Activated T-cell treated with anti-CD3 and anti-CD28 coated beads for 48 hours (primary cell): ENCODE results near the gene DAPK2.
"Not testable (repeated sequence)": the region's sequence is repeated elsewhere in the genome, so short reads cannot be mapped to it uniquely, and the experiment has no call there.

ENCODE experiments used
- DNase-seq: peaks from one replicate; pipeline ENCODE4 v3.0.0-alpha.2; 2020; ENCODE audit warnings: low read depth

The DAPK2 gene

GRCh38 chr15:63915209-63915872 is 130.9 kb downstream of the DAPK2 start:
- DNase-seq: no peak

- no peak for DNase-seq
Measured at GRCh38 chr15:63913786-63914315, 132.4 kb downstream of the DAPK2 start.

- DNase-seq: no peak
Measured at GRCh38 chr15:63913336-63913735, 132.9 kb downstream of the DAPK2 start.

GRCh38 chr15:63912061-63912615 is 134.1 kb downstream of the DAPK2 start:
- DNase-seq: no peak

- DNase-seq: no peak
Measured at GRCh38 chr15:63911160-63911559, 135.1 kb downstream of the DAPK2 start.

- no peak for DNase-seq
Measured at GRCh38 chr15:63909819-63910437, 136.4 kb downstream of the DAPK2 start.

- DNase-seq: no peak
Measured at GRCh38 chr15:63908991-63909390, 137.3 kb downstream of the DAPK2 start.

- DNase-seq: no peak
Measured at GRCh38 chr15:63908281-63908680, 138.0 kb downstream of the DAPK2 start.

GRCh38 chr15:63907521-63907920 is 138.8 kb downstream of the DAPK2 start:
- DNase-seq: no peak

- DNase-seq: no peak
Measured at GRCh38 chr15:63906266-63906584, 140.1 kb downstream of the DAPK2 start.

- no peak for DNase-seq
Measured at GRCh38 chr15:63905558-63906265, 140.6 kb downstream of the DAPK2 start.

- no peak for DNase-seq
Measured at GRCh38 chr15:63905131-63905530, 141.2 kb downstream of the DAPK2 start.

- no peak for DNase-seq
Measured at GRCh38 chr15:63904042-63904441, 142.2 kb downstream of the DAPK2 start.

GRCh38 chr15:63902671-63903035 is 143.6 kb downstream of the DAPK2 start:
- no peak for DNase-seq

- no peak for DNase-seq
Measured at GRCh38 chr15:63901912-63902670, 144.2 kb downstream of the DAPK2 start.

GRCh38 chr15:63900306-63900705 is 146.0 kb downstream of the DAPK2 start:
- DNase-seq: no peak

- DNase-seq: not testable (repeated sequence)
Measured at GRCh38 chr15:63899606-63900005, 146.7 kb downstream of the DAPK2 start.

GRCh38 chr15:63899193-63899592 is 147.1 kb downstream of the DAPK2 start:
- DNase-seq: no peak

GRCh38 chr15:63896336-63897115 is 149.8 kb downstream of the DAPK2 start:
- peak; percentile 19 for DNase-seq

- DNase-seq: no peak
Measured at GRCh38 chr15:63895787-63896218, 150.5 kb downstream of the DAPK2 start.

GRCh38 chr15:63895194-63895593 is 151.1 kb downstream of the DAPK2 start:
- DNase-seq: no peak

GRCh38 chr15:63894662-63894949 is 151.7 kb downstream of the DAPK2 start:
- no peak for DNase-seq
